Measurements from ENCODE around the gene NDUFV1. TPM values are rescaled to one million over a fixed set of nuclear protein-coding genes. Genes with fewer than 3 reads are reported as not detected.
"Not testable (repeated sequence)": the region's sequence is repeated elsewhere in the genome, so short reads cannot be mapped to it uniquely, and the experiment has no call there.

NDUFV1 gene
- total RNA-seq, 4 donors from 2014 or later: 75.6 to 207 (median 142) TPM

DNA sequence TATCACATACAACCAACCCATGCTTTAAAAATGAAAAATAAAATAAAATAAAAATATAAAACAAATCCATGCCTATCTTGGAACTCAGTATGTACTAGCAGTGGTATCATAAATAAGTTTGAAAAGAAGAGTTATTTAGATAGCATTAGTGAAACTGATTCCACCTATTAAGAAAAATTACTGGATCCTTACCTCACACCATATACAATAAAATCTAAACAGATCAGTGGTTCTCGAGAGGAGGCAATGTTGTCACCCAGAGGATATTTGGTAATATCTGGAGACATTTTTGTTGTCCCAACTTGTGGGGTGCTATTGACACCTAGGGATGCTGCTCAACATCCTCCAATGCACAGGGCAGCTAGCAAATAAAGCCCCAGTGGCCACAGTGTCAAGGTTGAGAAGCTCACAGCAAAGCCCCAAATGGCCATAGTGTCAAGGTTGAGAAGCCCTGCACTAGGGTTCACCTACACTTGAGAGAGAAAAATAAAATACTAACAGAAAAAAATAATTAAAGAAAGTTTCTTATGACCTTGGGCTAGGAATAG, 9.9 kb upstream of the NDUFV1 start:
- no peaks in the 10 kb centered on the region for H3K9me3 ChIP-seq
- H3K36me3 ChIP-seq: no peaks in the 10 kb centered on the region
- no peak for DNase-seq
- no peak overlapping the region for H3K4me3 ChIP-seq
- no peak for TF ChIP-seq POLR2A (IDR thresholded peaks at IDR 0.05)
- TF ChIP-seq, protein P1, sequence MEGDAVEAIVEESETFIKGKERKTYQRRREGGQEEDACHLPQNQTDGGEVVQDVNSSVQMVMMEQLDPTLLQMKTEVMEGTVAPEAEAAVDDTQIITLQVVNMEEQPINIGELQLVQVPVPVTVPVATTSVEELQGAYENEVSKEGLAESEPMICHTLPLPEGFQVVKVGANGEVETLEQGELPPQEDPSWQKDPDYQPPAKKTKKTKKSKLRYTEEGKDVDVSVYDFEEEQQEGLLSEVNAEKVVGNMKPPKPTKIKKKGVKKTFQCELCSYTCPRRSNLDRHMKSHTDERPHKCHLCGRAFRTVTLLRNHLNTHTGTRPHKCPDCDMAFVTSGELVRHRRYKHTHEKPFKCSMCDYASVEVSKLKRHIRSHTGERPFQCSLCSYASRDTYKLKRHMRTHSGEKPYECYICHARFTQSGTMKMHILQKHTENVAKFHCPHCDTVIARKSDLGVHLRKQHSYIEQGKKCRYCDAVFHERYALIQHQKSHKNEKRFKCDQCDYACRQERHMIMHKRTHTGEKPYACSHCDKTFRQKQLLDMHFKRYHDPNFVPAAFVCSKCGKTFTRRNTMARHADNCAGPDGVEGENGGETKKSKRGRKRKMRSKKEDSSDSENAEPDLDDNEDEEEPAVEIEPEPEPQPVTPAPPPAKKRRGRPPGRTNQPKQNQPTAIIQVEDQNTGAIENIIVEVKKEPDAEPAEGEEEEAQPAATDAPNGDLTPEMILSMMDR (IDR thresholded peaks at IDR 0.05): no peak
- intact Hi-C loops (cut with DNase I; ENCODE audit: low total_unique reads): no loop called here
- no peak overlapping the region for H3K27ac ChIP-seq
- no peaks in the 10 kb centered on the region for H3K4me1 ChIP-seq
- H3K27me3 ChIP-seq: no peaks in the 10 kb centered on the region

DNA sequence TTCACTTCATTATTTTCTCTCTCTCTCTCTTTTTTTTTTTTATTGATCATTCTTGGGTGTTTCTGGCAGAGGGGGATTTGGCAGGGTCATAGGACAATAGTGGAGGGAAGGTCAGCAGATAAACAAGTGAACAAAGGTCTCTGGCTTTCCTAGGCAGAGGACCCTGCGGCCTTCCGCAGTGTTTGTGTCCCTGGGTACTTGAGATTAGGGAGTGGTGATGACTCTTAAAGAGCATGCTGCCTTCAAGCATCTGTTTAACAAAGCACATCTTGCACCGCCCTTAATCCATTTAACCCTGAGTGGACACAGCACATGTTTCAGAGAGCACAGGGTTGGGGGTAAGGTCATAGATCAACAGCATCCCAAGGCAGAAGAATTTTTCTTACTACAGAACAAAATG, 9.3 kb upstream of the NDUFV1 start:
- intact Hi-C loops (cut with DNase I; ENCODE audit: low total_unique reads); H3K4me1 ChIP-seq; DNase-seq; H3K36me3 ChIP-seq; H3K4me3 ChIP-seq; H3K27ac ChIP-seq; H3K9me3 ChIP-seq; H3K27me3 ChIP-seq: not testable (repeated sequence)

DNA sequence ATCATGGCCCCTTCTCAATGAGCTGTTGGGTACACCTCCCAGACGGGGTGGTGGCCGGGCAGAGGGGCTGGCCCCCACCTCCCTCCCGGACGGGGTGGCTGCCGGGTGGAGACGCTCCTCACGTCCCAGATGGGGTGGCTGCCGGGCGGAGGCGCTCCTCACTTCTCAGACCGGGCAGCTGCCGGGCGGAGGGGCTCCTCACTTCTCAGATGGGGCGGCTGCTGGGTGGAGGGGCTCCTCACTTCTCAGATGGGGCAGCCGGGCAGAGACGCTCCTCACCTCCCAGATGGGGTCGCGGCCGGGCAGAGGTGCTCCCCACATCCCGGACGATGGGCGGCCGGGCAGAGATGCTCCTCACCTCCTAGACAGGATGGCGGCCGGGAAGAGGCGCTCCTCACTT, 8.8 kb upstream of the NDUFV1 start:
- intact Hi-C loops (cut with DNase I; ENCODE audit: low total_unique reads); H3K4me1 ChIP-seq; H3K4me3 ChIP-seq; H3K27me3 ChIP-seq; H3K27ac ChIP-seq; H3K36me3 ChIP-seq; DNase-seq; H3K9me3 ChIP-seq: not testable (repeated sequence)

DNA sequence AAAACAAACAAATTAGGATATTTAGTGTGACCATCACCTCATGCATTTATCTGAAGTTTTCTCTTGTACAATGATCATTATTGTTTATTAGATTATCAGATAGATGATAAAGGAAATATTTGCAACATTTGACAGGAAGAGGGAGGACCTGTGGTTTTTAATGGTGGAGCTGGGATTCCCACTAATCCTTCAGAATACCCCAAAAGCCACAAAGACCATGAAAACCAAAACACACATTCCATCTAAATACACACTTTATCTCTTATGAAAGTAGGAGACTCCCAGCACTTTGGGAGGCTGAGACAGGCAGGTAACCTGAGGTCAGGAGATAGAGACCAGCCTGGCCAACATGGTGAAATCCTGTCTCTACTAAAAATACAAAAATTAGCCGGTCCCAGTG, 7.6 kb upstream of the NDUFV1 start:
- Histone ChIP-seq H3K4me3 (no peak overlapping the region), H3K27me3 (no peaks in the 10 kb centered on the region), H3K27ac (no peak overlapping the region), H3K4me1 (no peaks in the 10 kb centered on the region), H3K9me3 (no peaks in the 10 kb centered on the region), H3K36me3 (no peaks in the 10 kb centered on the region)
- no peak for DNase-seq
- TF ChIP-seq, protein P1 (IDR thresholded peaks at IDR 0.05): no peak
- no peak for TF ChIP-seq POLR2A (IDR thresholded peaks at IDR 0.05)
- intact Hi-C loops (cut with DNase I; ENCODE audit: low total_unique reads): no loop called here

DNA sequence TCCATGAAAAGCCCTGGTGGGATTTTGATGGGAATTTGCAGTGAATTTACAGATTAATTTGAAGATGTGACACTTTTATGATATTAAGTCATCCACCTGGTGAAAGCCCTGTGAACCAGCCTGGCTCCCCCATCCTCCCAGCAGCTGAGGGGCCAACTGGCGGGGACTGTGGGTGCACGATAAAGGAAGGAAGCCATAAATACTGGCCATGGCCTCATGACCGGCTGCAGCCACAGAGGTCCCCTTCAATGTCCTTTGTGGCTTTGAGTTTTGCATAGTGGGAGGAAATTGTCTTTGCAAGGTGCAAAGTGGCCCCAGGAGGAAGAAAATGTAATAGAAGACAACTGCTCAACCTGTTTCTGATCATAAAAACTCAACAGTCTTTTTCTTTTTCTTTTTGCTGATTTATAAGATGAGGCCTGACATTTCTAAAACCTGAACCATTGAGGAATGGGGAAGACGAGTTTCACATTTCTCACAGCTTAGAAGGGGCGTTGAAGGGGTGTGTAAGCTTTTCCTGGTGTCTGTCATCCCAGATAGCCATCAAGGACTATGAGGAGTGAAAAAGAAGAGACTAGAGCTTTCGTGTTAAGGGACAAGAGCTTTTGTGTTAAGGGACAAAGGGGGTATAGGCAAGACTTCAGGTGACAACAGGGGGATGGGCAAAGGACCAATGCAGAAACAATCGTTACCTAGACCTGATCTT, 6.3 kb upstream of the NDUFV1 start:
- Histone ChIP-seq H3K27ac (no peak overlapping the region), H3K9me3 (no peaks in the 10 kb centered on the region), H3K4me1 (no peaks in the 10 kb centered on the region), H3K27me3 (no peaks in the 10 kb centered on the region), H3K4me3 (no peak overlapping the region), H3K36me3 (no peaks in the 10 kb centered on the region)
- no peak for TF ChIP-seq POLR2A (IDR thresholded peaks at IDR 0.05)
- intact Hi-C loops (cut with DNase I; ENCODE audit: low total_unique reads): no loop called here
- DNase-seq: no peak

DNA sequence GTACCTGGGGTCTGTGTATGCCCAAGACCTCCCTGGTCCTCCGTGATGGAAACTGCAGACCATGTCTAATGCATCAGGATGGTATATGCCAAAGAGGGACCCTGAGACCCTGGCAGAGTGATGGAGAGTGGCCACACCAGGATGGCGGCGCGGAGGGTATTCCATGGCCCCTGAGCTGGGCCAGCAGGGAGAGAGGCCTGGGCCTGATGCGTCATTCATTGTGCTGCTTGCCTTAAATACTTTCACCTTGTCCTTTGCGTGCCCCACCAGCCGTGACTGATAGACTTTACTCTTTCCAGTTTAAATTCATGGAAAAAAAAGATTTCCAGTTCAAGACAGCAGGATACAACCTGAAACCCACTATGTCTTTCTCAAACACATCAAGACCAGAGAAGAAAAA, 5.6 kb upstream of the NDUFV1 start:
- Histone ChIP-seq H3K4me1 (no peaks in the 10 kb centered on the region), H3K27ac (no peak overlapping the region), H3K36me3 (no peaks in the 10 kb centered on the region), H3K27me3 (no peaks in the 10 kb centered on the region), H3K4me3 (no peak overlapping the region), H3K9me3 (no peaks in the 10 kb centered on the region)
- DNase-seq: no peak
- no peak for TF ChIP-seq POLR2A (IDR thresholded peaks at IDR 0.05)
- TF ChIP-seq, protein P1 (IDR thresholded peaks at IDR 0.05): no peak
- intact Hi-C loops (cut with DNase I; ENCODE audit: low total_unique reads): no loop called here

DNA sequence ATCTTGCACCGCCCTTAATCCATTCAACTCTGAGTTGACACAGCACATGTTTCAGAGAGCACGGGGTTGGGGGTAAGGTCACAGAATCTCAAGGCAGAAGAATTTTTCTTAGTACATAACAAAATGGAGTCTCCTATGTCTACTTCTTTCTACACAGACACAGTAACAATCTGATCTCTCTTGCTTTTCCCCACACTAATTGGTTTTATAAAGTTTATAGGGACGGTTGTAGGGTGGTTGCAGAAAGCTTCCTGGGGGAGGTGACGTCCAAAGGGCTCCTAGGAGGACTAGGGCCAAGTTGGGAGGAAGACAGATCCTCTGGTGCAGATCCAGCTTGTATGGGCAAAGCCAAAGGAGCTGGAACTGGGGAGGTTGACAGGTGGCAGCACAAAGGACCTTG, 2.6 kb upstream of the NDUFV1 start:
- H3K9me3 ChIP-seq; H3K27me3 ChIP-seq; H3K4me3 ChIP-seq; H3K27ac ChIP-seq; H3K4me1 ChIP-seq; H3K36me3 ChIP-seq; intact Hi-C loops (cut with DNase I; ENCODE audit: low total_unique reads); DNase-seq: not testable (repeated sequence)
